DND-41 (cell line): ENCODE results near the gene PTPRG.

ENCODE experiments used
- ATAC-seq: fragments of 200-7000 bp; cut with Tn5 transposase; 3 replicates; pipeline ENCODE4 v1.9.1; 2021; ENCODE audit warnings: low read depth; ENCODE audit not compliant: insufficient read depth
- DNase-seq: peaks from one replicate; pipeline ENCODE4 v3.0.0-alpha.2; 2020
- H2AFZ ChIP-seq: 2 replicates; pipeline ENCODE4 v1.6.0; 2012; ENCODE audit warnings: low read depth, low read length
- H3K27ac ChIP-seq: 2 replicates; pipeline ENCODE4 v1.5.1; 2012; ENCODE audit warnings: low read length, inconsistent platforms
- H3K27me3 ChIP-seq: fragments of 200-600 bp; sonication (generic); 2 replicates; pipeline ENCODE4 v1.6.0; 2012; ENCODE audit warnings: low read length, mild to moderate bottlenecking, inconsistent platforms; ENCODE audit not compliant: insufficient read depth, poor library complexity
- H3K36me3 ChIP-seq: 2 replicates; pipeline ENCODE4 v1.5.1; 2012; ENCODE audit warnings: low read length, inconsistent platforms; ENCODE audit not compliant: insufficient read depth
- H3K4me1 ChIP-seq: 2 replicates; pipeline ENCODE4 v1.5.1; 2012; ENCODE audit warnings: mild to moderate bottlenecking, low read length; ENCODE audit not compliant: insufficient read depth
- H3K4me2 ChIP-seq: 2 replicates; pipeline ENCODE4 v1.6.0; 2012; ENCODE audit warnings: mild to moderate bottlenecking, moderate library complexity, low read length, inconsistent platforms; ENCODE audit not compliant: insufficient read depth
- H3K4me3 ChIP-seq, 2 experiments: fragments of 200-600 bp in 1 of 2; shearing (Covaris generic) in 1 of 2; 2 replicates each; pipeline ENCODE4 v1.5.1; 2012 to 2016; ENCODE audit warnings: inconsistent platforms in 2 of 2, low read length in 2 of 2, mild to moderate bottlenecking in 2 of 2, low read depth in 1 of 2, moderate library complexity in 1 of 2
- H3K79me2 ChIP-seq: 2 replicates; pipeline ENCODE4 v1.6.0; 2012; ENCODE audit warnings: low read length, inconsistent platforms; ENCODE audit not compliant: insufficient read depth
- H3K9ac ChIP-seq: 2 replicates; pipeline ENCODE4 v1.6.0; 2012; ENCODE audit warnings: low read depth, mild to moderate bottlenecking, inconsistent platforms, low read length, moderate library complexity
- H3K9me3 ChIP-seq: 2 replicates; pipeline ENCODE4 v1.5.1; 2012; ENCODE audit warnings: low read length, moderate library complexity, mild to moderate bottlenecking, inconsistent platforms; ENCODE audit not compliant: insufficient read depth, severe bottlenecking
- H4K20me1 ChIP-seq: 2 replicates; pipeline ENCODE4 v1.6.0; 2012; ENCODE audit warnings: low read length; ENCODE audit not compliant: insufficient read depth
- CTCF ChIP-seq: IDR thresholded peaks from 2 replicates; pipeline ENCODE4 v1.5.1; 2012; ENCODE audit warnings: borderline replicate concordance, low read length, moderate library complexity, mild to moderate bottlenecking; ENCODE audit not compliant: poor library complexity, severe bottlenecking; ENCODE audit errors: extremely low read depth
- EZH2 ChIP-seq: IDR thresholded peaks from 3 replicates; pipeline ENCODE4 v1.6.1; 2012; ENCODE audit warnings: borderline replicate concordance, low read depth, mild to moderate bottlenecking, moderate library complexity, low read length, inconsistent platforms; ENCODE audit not compliant: severe bottlenecking

PTPRG gene

GRCh38 chr3:62098646-62099365, 537.4 kb downstream of the PTPRG start:
- Histone ChIP-seq H3K27me3 (no peaks in the 10 kb centered on the region), H3K36me3 (no peaks in the 10 kb centered on the region), H3K9me3 (no peaks in the 10 kb centered on the region), H3K9ac (no peak overlapping the region), H3K4me3 (no peak overlapping the region), H3K27ac (no peak overlapping the region), H3K4me2 (no peak overlapping the region), H4K20me1 (no peaks in the 10 kb centered on the region), H3K79me2 (no peaks in the 10 kb centered on the region), H3K4me1 (peaks cover 14% of the 10 kb centered on the region), H2AFZ (no peak overlapping the region)
- DNase-seq (no peak), ATAC-seq (no peak)
- TF ChIP-seq EZH2 (no peak), CTCF (no peak)

GRCh38 chr3:62100282-62100989, 539.1 kb downstream of the PTPRG start:
- no peak overlapping the region for H2AFZ ChIP-seq

GRCh38 chr3:62101488-62101887, 540.1 kb downstream of the PTPRG start:
- Histone ChIP-seq H3K36me3 (no peaks in the 10 kb centered on the region), H3K79me2 (no peaks in the 10 kb centered on the region), H2AFZ (no peak overlapping the region), H4K20me1 (no peaks in the 10 kb centered on the region), H3K27me3 (no peaks in the 10 kb centered on the region), H3K4me2 (no peak overlapping the region), H3K4me1 (peaks cover 21% of the 10 kb centered on the region), H3K4me3 (no peak overlapping the region), H3K9me3 (no peaks in the 10 kb centered on the region), H3K9ac (no peak overlapping the region), H3K27ac (no peak overlapping the region)
- no peak for TF ChIP-seq CTCF
- no peak for TF ChIP-seq EZH2
- DNase-seq: no peak
- no peak for ATAC-seq

More at GRCh38 chr3:62100282-62100989, 539.1 kb downstream of the PTPRG start:
- Histone ChIP-seq H3K27ac (no peak overlapping the region), H3K4me3 (no peak overlapping the region), H3K36me3 (no peaks in the 10 kb centered on the region), H3K9ac (no peak overlapping the region), H3K9me3 (no peaks in the 10 kb centered on the region), H3K27me3 (no peaks in the 10 kb centered on the region), H4K20me1 (no peaks in the 10 kb centered on the region), H3K79me2 (no peaks in the 10 kb centered on the region), H3K4me1 (peaks cover 21% of the 10 kb centered on the region), H3K4me2 (no peak overlapping the region)
- ATAC-seq (no peak), DNase-seq (no peak)
- TF ChIP-seq EZH2: no peak
- TF ChIP-seq CTCF: no peak
